Astrocyte (in vitro differentiated cells and primary cell): Measurements from ENCODE around the gene CCDC38.

Source experiments
- EZH2 ChIP-seq: IDR thresholded peaks from 2 replicates; pipeline ENCODE4 v1.6.1; 2012; ENCODE audit warnings: mild to moderate bottlenecking, low read length, inconsistent platforms; ENCODE audit not compliant: insufficient read depth
- TF ChIP-seq, protein P1 (sequence below): IDR thresholded peaks from 2 replicates; pipeline ENCODE4 v1.5.1; 2011; ENCODE audit warnings: low read depth, mild to moderate bottlenecking, inconsistent platforms, low read length, moderate library complexity; ENCODE audit not compliant: insufficient read depth

DNA sequence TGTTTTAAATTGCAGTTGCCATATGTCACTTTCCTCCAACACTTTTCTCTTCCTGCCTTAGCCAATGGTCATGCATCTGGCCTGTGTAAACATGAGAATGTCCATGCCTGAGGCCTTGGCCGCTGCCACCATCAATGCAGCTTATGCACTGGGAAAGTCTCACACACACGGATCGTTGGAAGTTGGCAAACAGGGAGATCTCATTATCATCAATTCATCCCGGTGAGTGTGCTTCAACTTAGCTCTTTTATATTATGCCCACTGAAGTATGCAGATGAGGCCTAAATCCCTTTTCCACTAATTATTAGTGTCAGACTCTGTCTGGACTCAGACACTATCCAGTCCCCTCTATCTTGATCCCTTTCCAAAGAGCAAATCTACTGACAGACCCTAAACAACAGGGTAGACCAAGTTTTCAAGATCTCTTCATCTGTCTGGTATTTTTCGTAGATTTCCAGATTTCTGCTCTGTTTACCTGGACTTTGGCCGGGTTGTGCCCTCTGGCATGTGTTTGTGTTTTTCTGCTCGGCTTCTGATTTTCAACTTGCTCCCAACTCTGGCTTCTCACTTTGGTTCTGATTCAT lies 24.0 kb upstream of the CCDC38 start:
- TF ChIP-seq, protein P1, sequence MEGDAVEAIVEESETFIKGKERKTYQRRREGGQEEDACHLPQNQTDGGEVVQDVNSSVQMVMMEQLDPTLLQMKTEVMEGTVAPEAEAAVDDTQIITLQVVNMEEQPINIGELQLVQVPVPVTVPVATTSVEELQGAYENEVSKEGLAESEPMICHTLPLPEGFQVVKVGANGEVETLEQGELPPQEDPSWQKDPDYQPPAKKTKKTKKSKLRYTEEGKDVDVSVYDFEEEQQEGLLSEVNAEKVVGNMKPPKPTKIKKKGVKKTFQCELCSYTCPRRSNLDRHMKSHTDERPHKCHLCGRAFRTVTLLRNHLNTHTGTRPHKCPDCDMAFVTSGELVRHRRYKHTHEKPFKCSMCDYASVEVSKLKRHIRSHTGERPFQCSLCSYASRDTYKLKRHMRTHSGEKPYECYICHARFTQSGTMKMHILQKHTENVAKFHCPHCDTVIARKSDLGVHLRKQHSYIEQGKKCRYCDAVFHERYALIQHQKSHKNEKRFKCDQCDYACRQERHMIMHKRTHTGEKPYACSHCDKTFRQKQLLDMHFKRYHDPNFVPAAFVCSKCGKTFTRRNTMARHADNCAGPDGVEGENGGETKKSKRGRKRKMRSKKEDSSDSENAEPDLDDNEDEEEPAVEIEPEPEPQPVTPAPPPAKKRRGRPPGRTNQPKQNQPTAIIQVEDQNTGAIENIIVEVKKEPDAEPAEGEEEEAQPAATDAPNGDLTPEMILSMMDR: no peak
- TF ChIP-seq EZH2: no peak
